Frontal cortex (tissue), 4 donors: ENCODE results near the gene PTX4. TPM values are rescaled to one million over a fixed set of nuclear protein-coding genes. Genes with fewer than 3 reads are reported as not detected.
"Not testable (repeated sequence)": the region's sequence is repeated elsewhere in the genome, so short reads cannot be mapped to it uniquely, and the experiment has no call there.

Experiments used
- DNase-seq, 2 donors: peaks; one replicate each; pipeline ENCODE4 v3.0.0; 2012; ENCODE audit warnings: low spot score in 2 of 2
- FAIRE-seq: peaks from 2 replicates; lab custom pipeline; 2012; peaks lifted over from hg19 to GRCh38; lab: Jason Lieb, UNC
- total RNA-seq: library from RNA; depleted of rRNA; stranded (reverse); fragments of >200 nt; gene quantifications from one replicate; pipeline ENCODE4 v1.2.3, GENCODE V29; 2014
- donor health status: control.
- donor health status: control.
- donor health status: control.

The PTX4 gene
- total RNA-seq, 1 donor from 2014 or later: not detected

- FAIRE-seq (no peak), DNase-seq (no peak)
Measured at GRCh38 chr16:1450841-1451240, 37.9 kb downstream of the PTX4 start.

GRCh38 chr16:1450218-1450617 lies 38.5 kb downstream of the PTX4 start:
- FAIRE-seq (no peak), DNase-seq (no peak)

GRCh38 chr16:1449201-1449788 lies 39.4 kb downstream of the PTX4 start:
- FAIRE-seq (no peak), DNase-seq (no peak)

GRCh38 chr16:1448536-1449116 lies 40.1 kb downstream of the PTX4 start:
- FAIRE-seq (no peak), DNase-seq (no peak)

GRCh38 chr16:1447965-1448364 lies 40.8 kb downstream of the PTX4 start:
- no peak for FAIRE-seq
- DNase-seq: no peak

GRCh38 chr16:1446296-1447080 lies 42.3 kb downstream of the PTX4 start:
- FAIRE-seq: no peak

GRCh38 chr16:1445518-1446203 lies 43.1 kb downstream of the PTX4 start:
- no peak for FAIRE-seq
- no peak for DNase-seq

More at GRCh38 chr16:1446296-1447080, 42.3 kb downstream of the PTX4 start:
- no peak for DNase-seq

- DNase-seq: no peak
- no peak for FAIRE-seq
Measured at GRCh38 chr16:1444730-1445517, 43.8 kb downstream of the PTX4 start.

GRCh38 chr16:1443980-1444729 lies 44.6 kb downstream of the PTX4 start, which contains the start of gene CCDC154:
Gene CCDC154 (minus strand): TSS chr16:1444556. CDS start chr16:1444322, 234 bp downstream.
- DNase-seq: no peak
- FAIRE-seq: no peak

GRCh38 chr16:1443403-1443973 lies 45.3 kb downstream of the PTX4 start:
- DNase-seq (no peak), FAIRE-seq (no peak)

GRCh38 chr16:1442697-1443096 lies 46.0 kb downstream of the PTX4 start:
- DNase-seq (no peak), FAIRE-seq (no peak)

GRCh38 chr16:1441391-1441829 lies 47.3 kb downstream of the PTX4 start:
- DNase-seq: no peak
- no peak for FAIRE-seq

GRCh38 chr16:1439699-1440074 lies 49.1 kb downstream of the PTX4 start:
- not testable (repeated sequence) for FAIRE-seq

GRCh38 chr16:1439058-1439698 lies 49.6 kb downstream of the PTX4 start:
- DNase-seq: no peak
- FAIRE-seq: no peak

More at GRCh38 chr16:1439699-1440074, 49.1 kb downstream of the PTX4 start:
- not testable (repeated sequence) for DNase-seq

- FAIRE-seq (no peak), DNase-seq (no peak)
Measured at GRCh38 chr16:1438229-1439057, 50.3 kb downstream of the PTX4 start.

GRCh38 chr16:1437606-1438005 lies 51.1 kb downstream of the PTX4 start:
- no peak for FAIRE-seq
- no peak for DNase-seq

- FAIRE-seq: no peak
- no peak for DNase-seq
Measured at GRCh38 chr16:1436731-1437355, 51.9 kb downstream of the PTX4 start.
